HepG2 (cell line): ENCODE measurements around the gene NCAPD2. TPM values are rescaled to one million over a fixed set of nuclear protein-coding genes. Genes with fewer than 3 reads are reported as not detected.

ENCODE experiments used
- ATAC-seq: fragments of 200-7000 bp; cut with Tn5 transposase; 3 replicates; pipeline ENCODE4 v1.9.1; 2020; ENCODE audit warnings: mild to moderate bottlenecking, moderate library complexity
- BruUV-seq: library from RNA; stranded (reverse); fragments of 400-500 nt; replicated peaks from 2 replicates; lab custom pipeline; 2021; lab: Mats Ljungman, UMichigan
- CTCF ChIA-PET: fragments of 300-600 bp; formaldehyde crosslinking; extraction: SDS; loops from one replicate; lab custom pipeline; 2021; ENCODE audit warnings: low total read pairs, inconsistent platforms, low intra/inter-chr PET ratio; lab: Yijun Ruan, JAX
- POLR2A ChIA-PET: fragments of 350-600 bp; sonication (Branson Sonifier 250); formaldehyde crosslinking; loops from one replicate; lab custom pipeline; 2020; ENCODE audit warnings: antibody characterized with exemption, inconsistent platforms; lab: Yijun Ruan, JAX
- DNase-seq: peaks from one replicate; pipeline ENCODE4 v3.0.0-alpha.2; 2015; ENCODE audit warnings: low spot score
- FAIRE-seq: peaks from 3 replicates; lab custom pipeline; 2011; peaks lifted over from hg19 to GRCh38; lab: Jason Lieb, UNC
- H2AFZ ChIP-seq: one replicate; pipeline ENCODE4 v1.6.1; 2011; ENCODE audit warnings: low read length, inconsistent platforms
- H3K27ac ChIP-seq: fragments of 300-600 bp; 3 replicates; pipeline ENCODE4 v1.8.0; 2011; ENCODE audit warnings: mixed run types, mild to moderate bottlenecking, mixed read lengths, low read length, inconsistent platforms; ENCODE audit not compliant: insufficient read depth; ENCODE audit errors: extremely low read length
- H3K27me3 ChIP-seq, 2 experiments: fragments of 200-600 bp in 1 of 2; 2 replicates in 1 of 2; 3 replicates in 1 of 2; pipeline versions ENCODE4 v1.6.0 to v1.8.0; 2011; ENCODE audit warnings: low read length in 2 of 2, mild to moderate bottlenecking in 2 of 2, moderate library complexity in 2 of 2, inconsistent platforms in 1 of 2; ENCODE audit not compliant: insufficient read depth in 2 of 2, control insufficient read depth in 1 of 2
- H3K36me3 ChIP-seq, 2 experiments: fragments of 200-600 bp in 1 of 2; replicated peaks in 1 of 2; 2 replicates in 1 of 2; 3 replicates in 1 of 2; pipeline versions ENCODE4 v1.5.1 to v1.8.0; 2011; ENCODE audit warnings: low read length in 2 of 2, inconsistent platforms in 1 of 2; ENCODE audit not compliant: insufficient read depth in 2 of 2, control insufficient read depth in 1 of 2
- H3K4me1 ChIP-seq: 2 replicates; pipeline ENCODE4 v1.5.1; 2012; ENCODE audit warnings: low read length, inconsistent platforms; ENCODE audit not compliant: insufficient read depth
- H3K4me2 ChIP-seq: 2 replicates; pipeline ENCODE4 v1.6.0; 2011; ENCODE audit warnings: low read depth, low read length, inconsistent platforms
- H3K4me3 ChIP-seq, 3 experiments: fragments of 200-600 bp in 1 of 3; sonication (generic), shearing (Covaris generic) in 1 of 3; replicated peaks in 1 of 3; 2 replicates each; pipeline ENCODE4 v1.5.1; 2011 to 2016; ENCODE audit warnings: low read length in 3 of 3, inconsistent platforms in 2 of 3, low read depth in 2 of 3, mild to moderate bottlenecking in 2 of 3, control low read depth in 1 of 3, mixed read lengths in 1 of 3; ENCODE audit not compliant: insufficient read depth in 1 of 3
- H3K79me2 ChIP-seq: one replicate; pipeline ENCODE4 v1.6.1; 2011; ENCODE audit warnings: low read length, inconsistent platforms; ENCODE audit not compliant: insufficient read depth
- H3K9ac ChIP-seq: 2 replicates; pipeline ENCODE4 v1.6.0; 2011; ENCODE audit warnings: mild to moderate bottlenecking, low read depth, low read length, inconsistent platforms; ENCODE audit not compliant: insufficient read depth
- H3K9me3 ChIP-seq: 2 replicates; pipeline ENCODE4 v1.5.1; 2012; ENCODE audit warnings: mild to moderate bottlenecking, low read length
- H4K20me1 ChIP-seq: 2 replicates; pipeline ENCODE4 v1.6.0; 2011; ENCODE audit warnings: inconsistent platforms, mild to moderate bottlenecking, low read length, moderate library complexity; ENCODE audit not compliant: insufficient read depth
- AGO2 ChIP-seq: fragments of 200-400 bp; formaldehyde crosslinking; optimal IDR thresholded peaks from 2 replicates; pipeline ENCODE3; 2017; ENCODE audit warnings: mild to moderate bottlenecking, low read depth, low read length, moderate library complexity
- CREB3 ChIP-seq: sonication (generic); formaldehyde crosslinking; IDR thresholded peaks from 2 replicates; pipeline ENCODE4 v1.5.0; 2020; ENCODE audit warnings: missing genetic modification reagents
- JARID2 ChIP-seq: sonication (generic); formaldehyde crosslinking; IDR thresholded peaks from 2 replicates; pipeline ENCODE4 v1.8.1; 2023; ENCODE audit warnings: missing genetic modification reagents, inconsistent platforms; ENCODE audit not compliant: insufficient replicate concordance
- KAT7 ChIP-seq: IDR thresholded peaks from 2 replicates; pipeline ENCODE4 v1.6.1; 2018; ENCODE audit warnings: borderline replicate concordance, missing compliant biosample characterization
- MAFF ChIP-seq: IDR thresholded peaks from 2 replicates; pipeline ENCODE4 v1.6.1; 2011; ENCODE audit warnings: low read depth, low read length, improper control_type of control experiment
- MAFK ChIP-seq, 2 experiments: IDR thresholded peaks in 1 of 2; conservative IDR thresholded peaks in 1 of 2; 2 replicates each; pipeline ENCODE4 v1.6.1; 2011; ENCODE audit warnings: improper control_type of control experiment in 2 of 2, low read length in 2 of 2
- ZFAT ChIP-seq: sonication (generic); formaldehyde crosslinking; conservative IDR thresholded peaks from 2 replicates; pipeline ENCODE4 v1.8.1; 2023; ENCODE audit warnings: missing genetic modification reagents, inconsistent platforms
- ZNF180 ChIP-seq: sonication (generic); formaldehyde crosslinking; IDR thresholded peaks from 2 replicates; pipeline ENCODE4 v1.4.0; 2020; ENCODE audit warnings: low read depth, missing genetic modification reagents, borderline replicate concordance
- ZNF224 ChIP-seq: sonication (generic); formaldehyde crosslinking; IDR thresholded peaks from 2 replicates; pipeline ENCODE4 v1.5.0; 2020; ENCODE audit warnings: mild to moderate bottlenecking, missing genetic modification reagents
- ZNF557 ChIP-seq: sonication (generic); formaldehyde crosslinking; IDR thresholded peaks from 2 replicates; pipeline ENCODE4 v1.4.0; 2020; ENCODE audit warnings: missing genetic modification reagents
- ZNF577 ChIP-seq: sonication (generic); formaldehyde crosslinking; IDR thresholded peaks from 2 replicates; pipeline ENCODE4 v1.4.0; 2020; ENCODE audit warnings: mild to moderate bottlenecking, low read depth, missing genetic modification reagents, borderline replicate concordance
- WGBS: methylation state at CpG from one replicate; pipeline ENCODE4 v1.1.6; 2017; ENCODE audit warnings: low lambda C conversion rate; 5-methylcytosine and 5-hydroxymethylcytosine counted together
- in situ Hi-C: cut with HindIII; loops from 2 replicates; pipeline ENCODE4 v1.10.0; 2017; ENCODE audit warnings: low pct_unique_long_range_greater_than_20kb; ENCODE audit not compliant: extremely low pct_ligation_motif_present
- intact Hi-C: fragments of 100-400 bp; cut with micrococcal nuclease; formaldehyde crosslinking; loops from one replicate; pipeline ENCODE4 v1.10.0; 2022; ENCODE audit not compliant: unreplicated experiment
- polyA plus RNA-seq, 8 experiments: library from polyadenylated mRNA; depleted of rRNA in 3 of 8; stranded (reverse) in 7 of 8; unstranded in 1 of 8; fragments of >200 nt; fragmentation: Illumina TruSeq in 4 of 8; extraction: Trizol in 4 of 8; gene quantifications; 2 replicates each; pipeline versions ENCODE4 v1.2.1 to v1.2.3, GENCODE V29; 2011 to 2016; ENCODE audit warnings: low read depth in 4 of 8, missing spikeins in 1 of 8, mixed read lengths in 1 of 8; ENCODE audit not compliant: insufficient read depth in 1 of 8
- total RNA-seq, 5 experiments: library from RNA; depleted of rRNA; stranded (reverse); fragments of >200 nt; fragmentation: Illumina TruSeq; extraction: Trizol; gene quantifications; 2 replicates each; pipeline ENCODE4 v1.2.3, GENCODE V29; 2016; ENCODE audit warnings: low read depth in 1 of 5

The NCAPD2 gene
- total and polyA plus RNA-seq, 2 of the 13 experiments (the other 11 are each of a cell fraction or from before 2014, with no cell fraction given), result 51.1 to 65.6 TPM

DNA sequence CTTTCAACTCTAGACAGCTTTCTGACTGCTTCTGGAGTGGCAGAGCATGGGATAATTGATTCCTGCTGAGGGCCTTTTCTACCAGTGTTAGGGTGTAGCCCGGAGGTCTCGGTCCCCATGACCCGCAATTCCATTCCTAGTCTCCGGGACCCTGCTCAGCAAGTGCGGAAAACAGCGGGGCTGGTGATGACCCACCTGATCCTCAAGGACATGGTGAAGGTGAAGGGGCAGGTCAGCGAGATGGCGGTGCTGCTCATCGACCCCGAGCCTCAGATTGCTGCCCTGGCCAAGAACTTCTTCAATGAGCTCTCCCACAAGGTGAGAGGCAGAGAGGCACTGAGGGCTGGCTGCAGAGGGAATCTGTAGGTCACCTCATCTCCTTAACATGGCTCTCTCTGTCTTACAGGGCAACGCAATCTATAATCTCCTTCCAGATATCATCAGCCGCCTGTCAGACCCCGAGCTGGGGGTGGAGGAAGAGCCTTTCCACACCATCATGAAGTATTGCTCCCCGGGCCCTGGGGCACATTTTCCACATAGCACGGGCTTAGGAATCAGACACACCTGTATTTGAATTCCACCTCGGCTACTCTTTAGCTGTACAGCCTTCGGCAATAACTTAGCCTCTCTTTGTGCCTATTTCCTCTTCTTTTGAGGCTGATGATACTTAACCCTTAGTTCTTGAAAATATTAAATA is 34.8 kb downstream of the NCAPD2 start (continued):
- no peak for TF ChIP-seq CREB3 (CRISPR knock-in tag)
- no peak for TF ChIP-seq ZNF557 (CRISPR knock-in tag)
- no peak for TF ChIP-seq KAT7 (CRISPR knock-in tag)
- TF ChIP-seq ZNF577 (CRISPR knock-in tag), result no peak
- TF ChIP-seq ZFAT (CRISPR knock-in tag), result no peak

GRCh38 chr12:6529291-6529737 is 35.4 kb downstream of the NCAPD2 start:
- BruUV-seq, result no TSS peak
- no peak overlapping the region for H3K4me3 ChIP-seq
- DNase-seq (no peak), FAIRE-seq (no peak), ATAC-seq (no peak)
- H3K27me3 ChIP-seq, result no peaks in the 10 kb centered on the region
- no peak overlapping the region for H3K27ac ChIP-seq
- 96% methylated on average over 5 of the region's 9 CpGs for WGBS
- CTCF ChIA-PET, result no interaction called here
- TF ChIP-seq AGO2 (peak; percentile 59), JARID2 (CRISPR knock-in tag) (no peak), MAFF (peak; percentile 76), ZNF180 (CRISPR knock-in tag) (no peak), ZNF224 (no peak), MAFK (conservative IDR thresholded peaks at IDR 0.05 in 1 of 2, IDR thresholded peaks at IDR 0.05 in 1 of 2; ENCODE audit: low read length in 2 of 2) (peak; percentile 65 to 90)
- H3K36me3 ChIP-seq, result peaks cover 40 to 67% of the 10 kb centered on the region in 2 experiments
- H3K79me2 ChIP-seq, result peaks cover 8% of the 10 kb centered on the region
- peaks cover 28% of the 10 kb centered on the region for H3K4me1 ChIP-seq
- no peak overlapping the region for H3K4me2 ChIP-seq
- H4K20me1 ChIP-seq, result no peaks in the 10 kb centered on the region
- no peak overlapping the region for H3K9ac ChIP-seq
- POLR2A ChIA-PET, result interaction anchor here (1.2 kb wide), 1 partner anchor 9 kb away, joined by 3 read pairs; no protein-coding TSS in a partner anchor
- no peaks in the 10 kb centered on the region for H3K9me3 ChIP-seq
- in situ Hi-C loops (no loop called here), intact Hi-C loops (no loop called here)
- H2AFZ ChIP-seq, result no peak overlapping the region
